Loucy (cell line): ENCODE results near the gene RNASEH2C.

Experiments used
- H2AFZ ChIP-seq: fragments of 200-600 bp; sonication (generic); 2 replicates; pipeline ENCODE4 v1.6.0; 2016; ENCODE audit warnings: antibody characterized with exemption, mild to moderate bottlenecking, low read length, moderate library complexity
- H3F3A ChIP-seq: fragments of 200-600 bp; 2 replicates; pipeline ENCODE4 v1.6.0; 2016; ENCODE audit warnings: antibody characterized with exemption, low read depth, mild to moderate bottlenecking
- H3K27me3 ChIP-seq: fragments of 200-600 bp; sonication (generic); 2 replicates; pipeline ENCODE4 v1.6.1; 2014; ENCODE audit warnings: low read length, mild to moderate bottlenecking; ENCODE audit not compliant: insufficient read depth, poor library complexity, severe bottlenecking
- H3K36me3 ChIP-seq: fragments of 200-600 bp; sonication (generic); 2 replicates; pipeline ENCODE4 v1.6.1; 2016; ENCODE audit warnings: low read length; ENCODE audit not compliant: insufficient read depth
- H3K4me1 ChIP-seq: fragments of 200-600 bp; sonication (generic); 2 replicates; pipeline ENCODE4 v1.5.1; 2014; ENCODE audit warnings: low read length, mild to moderate bottlenecking; ENCODE audit not compliant: insufficient read depth, poor library complexity, severe bottlenecking
- H3K4me2 ChIP-seq: fragments of 200-600 bp; sonication (generic); 2 replicates; pipeline ENCODE4 v1.6.0; 2014; ENCODE audit warnings: antibody characterized with exemption, low read length, low read depth, mild to moderate bottlenecking; ENCODE audit not compliant: poor library complexity, severe bottlenecking
- H3K4me3 ChIP-seq: fragments of 200-600 bp; sonication (generic); 2 replicates; pipeline ENCODE4 v1.5.1; 2014; ENCODE audit warnings: low read length, mild to moderate bottlenecking, mixed read lengths; ENCODE audit not compliant: poor library complexity, severe bottlenecking
- H3K79me2 ChIP-seq: fragments of 200-600 bp; sonication (generic); 2 replicates; pipeline ENCODE4 v1.6.1; 2014; ENCODE audit warnings: low read length; ENCODE audit not compliant: insufficient read depth
- H3K9ac ChIP-seq: fragments of 200-600 bp; sonication (generic); 2 replicates; pipeline ENCODE4 v1.6.0; 2014; ENCODE audit warnings: mild to moderate bottlenecking, low read depth, low read length, moderate library complexity; ENCODE audit not compliant: poor library complexity, severe bottlenecking
- H3K9me2 ChIP-seq: fragments of 200-600 bp; sonication (generic); replicated peaks from 2 replicates; pipeline ENCODE4 v1.6.1; 2016; ENCODE audit warnings: low read depth, low read length, mixed read lengths
- H3K9me3 ChIP-seq: fragments of 200-600 bp; sonication (generic); 2 replicates; pipeline ENCODE4 v1.6.1; 2014; ENCODE audit warnings: mild to moderate bottlenecking, antibody characterized with exemption, low read length, low read depth; ENCODE audit not compliant: insufficient read depth
- H4K20me1 ChIP-seq: fragments of 200-600 bp; sonication (generic); 2 replicates; pipeline ENCODE4 v1.6.0; 2014; ENCODE audit warnings: antibody characterized with exemption, low read length, mild to moderate bottlenecking; ENCODE audit not compliant: insufficient read depth, poor library complexity, severe bottlenecking
- CTCF ChIP-seq: fragments of 200-600 bp; sonication (generic); conservative IDR thresholded peaks from 2 replicates; pipeline ENCODE4 v1.5.1; 2014; ENCODE audit warnings: mild to moderate bottlenecking, antibody characterized with exemption, low read length
- EZH2phosphoT487 ChIP-seq: fragments of 200-600 bp; IDR thresholded peaks from 2 replicates; pipeline ENCODE4 v1.6.1; 2018; ENCODE audit warnings: antibody characterized with exemption, mild to moderate bottlenecking, moderate library complexity, borderline replicate concordance

The RNASEH2C gene

GRCh38 chr11:65742353-65742752, 21.8 kb upstream of the RNASEH2C start:
- Histone ChIP-seq H2AFZ (no peak overlapping the region), H3K4me1 (no peaks in the 10 kb centered on the region), H3K79me2 (no peaks in the 10 kb centered on the region), H3K36me3 (no peaks in the 10 kb centered on the region), H3K9me3 (no peaks in the 10 kb centered on the region), H4K20me1 (no peaks in the 10 kb centered on the region), H3K4me3 (no peak overlapping the region), H3F3A (no peaks in the 10 kb centered on the region), H3K4me2 (no peak overlapping the region), H3K27me3 (no peaks in the 10 kb centered on the region), H3K9me2 (no peaks in the 10 kb centered on the region), H3K9ac (no peak overlapping the region)
- no peak for TF ChIP-seq CTCF
- TF ChIP-seq EZH2phosphoT487, result no peak

- no peaks in the 10 kb centered on the region for H3F3A ChIP-seq
- no peak overlapping the region for H2AFZ ChIP-seq
- H3K27me3 ChIP-seq, result no peaks in the 10 kb centered on the region
- no peaks in the 10 kb centered on the region for H3K36me3 ChIP-seq
- H3K4me1 ChIP-seq, result no peaks in the 10 kb centered on the region
- H3K79me2 ChIP-seq, result no peaks in the 10 kb centered on the region
- H3K4me2 ChIP-seq, result no peak overlapping the region
- no peaks in the 10 kb centered on the region; the same call in none of the 2 replicates for H3K9me3 ChIP-seq
- H3K9ac ChIP-seq, result no peak overlapping the region
- H4K20me1 ChIP-seq, result no peaks in the 10 kb centered on the region
- TF ChIP-seq CTCF, result no peak
- TF ChIP-seq EZH2phosphoT487, result no peak
- H3K4me3 ChIP-seq, result no peak overlapping the region
- H3K9me2 ChIP-seq, result no peaks in the 10 kb centered on the region
Observed at GRCh38 chr11:65741185-65741584, 20.6 kb upstream of the RNASEH2C start.

- no peak overlapping the region for H3K4me3 ChIP-seq
- H3K9me2 ChIP-seq, result no peaks in the 10 kb centered on the region
- TF ChIP-seq CTCF, result no peak
- TF ChIP-seq EZH2phosphoT487, result no peak
- H4K20me1 ChIP-seq, result no peaks in the 10 kb centered on the region
- no peak overlapping the region for H3K4me2 ChIP-seq
- no peaks in the 10 kb centered on the region for H3K36me3 ChIP-seq
- H3K27me3 ChIP-seq, result no peaks in the 10 kb centered on the region
- H3K4me1 ChIP-seq, result no peaks in the 10 kb centered on the region
- H2AFZ ChIP-seq, result no peak overlapping the region
- H3K9ac ChIP-seq, result no peak overlapping the region
- H3K9me3 ChIP-seq, result peaks cover 2% of the 10 kb centered on the region
- no peaks in the 10 kb centered on the region for H3F3A ChIP-seq
- no peaks in the 10 kb centered on the region for H3K79me2 ChIP-seq
Observed at GRCh38 chr11:65739022-65739421, 18.4 kb upstream of the RNASEH2C start.
